Effector memory CD4-positive, alpha-beta T cell (primary cell): Measurements from ENCODE around the gene PTBP3.

Experiments
- DNase-seq, 3 donors: peaks; one replicate each; pipeline ENCODE4 v3.0.0-alpha.2; 2020
- H3K27ac ChIP-seq: 2 replicates; pipeline ENCODE4 v1.7.0; 2013; ENCODE audit warnings: mild to moderate bottlenecking, low read length, moderate library complexity; ENCODE audit not compliant: insufficient read depth, poor library complexity, severe bottlenecking
- H3K27me3 ChIP-seq: replicated peaks from 2 replicates; pipeline ENCODE4 v1.7.0; 2013; ENCODE audit warnings: mild to moderate bottlenecking, low read length; ENCODE audit not compliant: insufficient read depth, control insufficient read depth, poor library complexity, severe bottlenecking
- H3K36me3 ChIP-seq: 2 replicates; pipeline ENCODE4 v1.7.0; 2013; ENCODE audit warnings: mild to moderate bottlenecking, low read length, moderate library complexity; ENCODE audit not compliant: control insufficient read depth, insufficient read depth
- H3K4me1 ChIP-seq: 2 replicates; pipeline ENCODE4 v1.7.0; 2013; ENCODE audit warnings: low read length, mild to moderate bottlenecking; ENCODE audit not compliant: control insufficient read depth, insufficient read depth, poor library complexity, severe bottlenecking
- H3K4me3 ChIP-seq: 2 replicates; pipeline ENCODE4 v1.7.0; 2013; ENCODE audit warnings: low read length, low read depth, mild to moderate bottlenecking; ENCODE audit not compliant: insufficient read depth, poor library complexity, severe bottlenecking
- H3K9me3 ChIP-seq: 2 replicates; pipeline ENCODE4 v1.7.0; 2013; ENCODE audit warnings: mild to moderate bottlenecking, low read length, moderate library complexity; ENCODE audit not compliant: control insufficient read depth

PTBP3 gene

DNA sequence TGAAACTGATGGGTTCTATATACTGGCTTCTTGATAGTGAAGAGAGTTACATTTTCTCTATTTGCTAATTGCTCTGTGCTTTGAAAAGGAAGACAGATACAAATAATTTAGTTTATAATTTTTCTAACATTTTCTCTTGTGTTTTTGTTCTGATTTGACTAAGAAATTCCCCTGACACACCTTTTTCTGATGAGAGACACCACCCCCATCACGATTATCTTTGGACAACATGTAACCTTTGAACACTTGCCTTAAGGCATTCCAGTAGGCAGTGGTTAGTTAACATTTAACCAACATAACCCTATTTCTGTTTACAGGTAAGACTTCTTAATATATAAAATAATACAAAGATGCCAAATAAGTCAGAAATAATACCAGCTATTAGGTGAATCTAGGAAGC lies 4.1 kb upstream of the PTBP3 start:
- Histone ChIP-seq H3K27ac (no peak overlapping the region), H3K27me3 (no peaks in the 10 kb centered on the region), H3K4me3 (no peak overlapping the region), H3K36me3 (no peaks in the 10 kb centered on the region), H3K9me3 (no peaks in the 10 kb centered on the region), H3K4me1 (peaks cover 9% of the 10 kb centered on the region)
- no peak for DNase-seq

- DNase-seq, result peak in 2 of 3 donors; percentile 23 to 27
- H3K27me3 ChIP-seq, result no peaks in the 10 kb centered on the region
- peaks cover 13% of the 10 kb centered on the region for H3K4me1 ChIP-seq
- no peaks in the 10 kb centered on the region for H3K9me3 ChIP-seq
- H3K4me3 ChIP-seq, result peak overlapping the region; percentile 91
- H3K36me3 ChIP-seq, result no peaks in the 10 kb centered on the region
- H3K27ac ChIP-seq, result peak overlapping the region; percentile 94
Measured at GRCh38 chr9:112334432-112334841, 1.0 kb upstream of the PTBP3 start.

- no peaks in the 10 kb centered on the region for H3K36me3 ChIP-seq
- H3K27me3 ChIP-seq, result no peaks in the 10 kb centered on the region
- H3K4me3 ChIP-seq, result peak overlapping the region; percentile 91
- H3K9me3 ChIP-seq, result no peaks in the 10 kb centered on the region
- H3K27ac ChIP-seq, result peak overlapping the region; percentile 94
- peaks cover 13% of the 10 kb centered on the region for H3K4me1 ChIP-seq
- DNase-seq, result peak; percentile 88 to 90 (median 89)
Measured at GRCh38 chr9:112333639-112334431, 416 bp upstream of the PTBP3 start.

DNA sequence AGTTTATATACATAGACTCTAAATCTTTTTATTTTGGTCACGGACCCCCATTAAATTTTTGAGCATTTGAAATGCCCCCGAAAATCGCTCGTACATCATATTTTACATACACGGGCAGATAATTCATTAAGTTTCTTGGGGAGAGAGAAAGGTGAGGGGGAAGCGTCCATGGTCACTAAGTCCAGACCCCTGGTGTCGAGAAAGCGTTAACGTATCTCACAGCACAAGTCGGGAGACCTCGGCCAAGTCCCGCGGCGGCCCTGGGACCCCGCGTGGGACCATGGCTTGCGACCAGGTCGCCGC lies 794 bp downstream of the PTBP3 start:
- Histone ChIP-seq H3K36me3 (no peaks in the 10 kb centered on the region), H3K27me3 (no peaks in the 10 kb centered on the region), H3K4me1 (peaks cover 17% of the 10 kb centered on the region), H3K9me3 (no peaks in the 10 kb centered on the region), H3K4me3 (peak overlapping the region; percentile 91), H3K27ac (peak overlapping the region; percentile 94)
- no peak for DNase-seq

DNA sequence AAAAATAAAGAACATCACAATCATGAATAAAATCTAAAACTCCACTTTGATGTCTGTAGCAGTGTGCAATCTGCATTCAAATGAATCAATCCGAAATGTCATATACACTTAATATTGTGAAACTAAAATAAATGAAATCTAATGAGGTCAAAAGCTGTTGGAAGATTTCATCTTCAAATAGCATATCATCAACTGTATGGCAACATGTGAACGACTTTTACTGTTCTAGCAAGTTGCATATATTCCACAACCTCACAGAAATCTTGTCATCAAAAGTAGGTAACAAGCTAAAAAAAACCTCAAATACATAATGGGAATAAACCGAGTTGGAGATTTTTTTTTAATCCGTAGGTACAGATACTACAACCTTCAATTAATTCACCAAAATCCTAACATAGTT lies 1.2 kb downstream of the PTBP3 start:
- Histone ChIP-seq H3K27me3 (no peaks in the 10 kb centered on the region), H3K9me3 (no peaks in the 10 kb centered on the region), H3K27ac (peak overlapping the region; percentile 94), H3K36me3 (no peaks in the 10 kb centered on the region), H3K4me3 (peak overlapping the region; percentile 91), H3K4me1 (peaks cover 17% of the 10 kb centered on the region)
- DNase-seq, result no peak

- no peak for DNase-seq
- Histone ChIP-seq H3K4me1 (peaks cover 17% of the 10 kb centered on the region), H3K4me3 (peak overlapping the region; percentile 91), H3K36me3 (no peaks in the 10 kb centered on the region), H3K9me3 (no peaks in the 10 kb centered on the region), H3K27me3 (no peaks in the 10 kb centered on the region), H3K27ac (peak overlapping the region; percentile 45)
Measured at GRCh38 chr9:112331674-112331952, 1.8 kb downstream of the PTBP3 start.

DNA sequence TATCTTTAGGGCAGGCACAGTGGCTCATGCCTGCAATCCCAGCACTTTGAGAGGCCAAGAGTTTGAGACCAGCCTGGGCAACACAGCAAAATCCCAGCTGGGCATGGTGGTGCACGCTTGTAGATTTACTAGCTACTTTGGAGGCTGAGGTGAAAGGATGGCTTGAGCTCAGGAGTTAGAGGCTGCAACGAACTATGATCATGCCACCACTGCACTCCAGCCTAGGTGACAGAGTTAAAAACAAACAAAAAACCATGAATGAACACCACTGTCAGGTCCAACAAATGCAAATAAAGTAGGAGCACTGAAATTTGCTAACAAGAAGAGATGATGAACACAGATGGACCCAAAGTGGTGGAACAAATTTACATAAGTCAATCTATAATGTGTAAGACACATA lies 4.9 kb downstream of the PTBP3 start:
- Histone ChIP-seq H3K4me3 (no peak overlapping the region), H3K27me3 (no peaks in the 10 kb centered on the region), H3K9me3 (peaks cover 3% of the 10 kb centered on the region), H3K27ac (no peak overlapping the region), H3K4me1 (peaks cover 8% of the 10 kb centered on the region), H3K36me3 (no peaks in the 10 kb centered on the region)
- no peak for DNase-seq

DNA sequence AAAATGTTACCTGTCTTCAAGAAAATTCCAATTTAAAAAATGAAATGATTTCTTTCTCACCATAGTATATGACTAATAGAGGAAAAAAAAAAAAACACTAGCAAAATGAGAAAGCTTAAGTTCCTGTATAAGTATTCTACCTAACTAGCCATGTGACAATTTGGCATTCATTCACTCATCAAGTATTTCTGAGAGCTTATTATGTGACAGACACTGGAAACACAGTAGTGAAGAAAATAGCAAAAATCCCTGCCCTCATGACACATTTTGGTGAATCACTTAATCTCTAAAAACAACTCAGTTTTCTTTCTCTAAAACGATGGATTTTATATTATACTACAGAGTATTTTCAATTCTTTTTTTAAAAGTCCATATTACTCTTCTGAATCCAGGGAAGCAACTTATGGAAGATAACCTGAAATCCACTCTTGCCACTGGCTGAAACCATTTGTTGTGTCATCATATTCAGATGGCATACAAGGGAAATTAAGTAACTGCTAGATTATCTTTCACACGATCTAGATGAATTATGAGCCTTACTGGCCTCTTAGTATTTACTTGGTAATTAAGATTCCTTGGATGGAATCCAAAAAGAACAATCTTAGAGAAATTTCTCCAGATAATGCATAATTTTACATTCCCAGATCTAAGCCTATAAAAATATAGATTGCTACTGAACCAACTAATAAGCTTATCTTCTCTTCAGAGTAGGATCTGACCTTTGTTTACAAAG lies 5.5 kb downstream of the PTBP3 start:
- peaks cover 3% of the 10 kb centered on the region for H3K9me3 ChIP-seq
- no peaks in the 10 kb centered on the region for H3K27me3 ChIP-seq
- H3K36me3 ChIP-seq, result no peaks in the 10 kb centered on the region
- H3K27ac ChIP-seq, result no peak overlapping the region
- H3K4me1 ChIP-seq, result peaks cover 8% of the 10 kb centered on the region
- DNase-seq, result no peak
- H3K4me3 ChIP-seq, result no peak overlapping the region

GRCh38 chr9:112326194-112326593 lies 7.2 kb downstream of the PTBP3 start:
- peaks cover 3% of the 10 kb centered on the region for H3K9me3 ChIP-seq
- no peak for DNase-seq
- H3K27me3 ChIP-seq, result no peaks in the 10 kb centered on the region
- H3K4me1 ChIP-seq, result peaks cover 11% of the 10 kb centered on the region
- H3K27ac ChIP-seq, result no peak overlapping the region
- H3K4me3 ChIP-seq, result no peak overlapping the region
- no peaks in the 10 kb centered on the region for H3K36me3 ChIP-seq

DNA sequence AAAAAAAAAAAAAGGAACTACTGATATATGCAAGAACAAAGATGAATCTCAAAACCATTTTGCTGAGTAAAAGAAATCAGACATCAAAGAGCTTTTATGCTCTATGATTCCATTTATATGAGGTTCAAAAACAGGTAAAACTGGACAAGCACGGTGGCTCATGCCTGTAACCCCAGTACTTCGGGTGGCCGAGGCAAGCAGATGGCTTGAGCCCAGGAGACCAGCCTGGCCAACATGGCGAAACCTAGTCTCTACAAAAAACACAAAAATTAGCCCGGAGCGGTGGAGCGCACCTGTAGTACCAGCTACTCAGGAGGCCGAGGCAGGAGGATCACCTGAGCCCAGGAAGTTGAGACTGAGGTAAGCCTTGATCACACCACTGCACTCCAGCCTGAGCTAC lies 7.8 kb downstream of the PTBP3 start:
- no peaks in the 10 kb centered on the region for H3K36me3 ChIP-seq
- no peak overlapping the region for H3K4me3 ChIP-seq
- no peaks in the 10 kb centered on the region for H3K27me3 ChIP-seq
- peaks cover 11% of the 10 kb centered on the region for H3K4me1 ChIP-seq
- H3K9me3 ChIP-seq, result peaks cover 3% of the 10 kb centered on the region
- no peak for DNase-seq
- no peak overlapping the region for H3K27ac ChIP-seq
